NCI-H510A (cell line): ENCODE measurements around the gene C13orf46.

Source experiments
- DNase-seq: peaks from one replicate; lab custom pipeline; 2025; lab: John Stamatoyannopoulos, UW

Gene C13orf46

GRCh38 chr13:113938246-113938645, 35.6 kb downstream of the C13orf46 start:
- DNase-seq = no peak

DNA sequence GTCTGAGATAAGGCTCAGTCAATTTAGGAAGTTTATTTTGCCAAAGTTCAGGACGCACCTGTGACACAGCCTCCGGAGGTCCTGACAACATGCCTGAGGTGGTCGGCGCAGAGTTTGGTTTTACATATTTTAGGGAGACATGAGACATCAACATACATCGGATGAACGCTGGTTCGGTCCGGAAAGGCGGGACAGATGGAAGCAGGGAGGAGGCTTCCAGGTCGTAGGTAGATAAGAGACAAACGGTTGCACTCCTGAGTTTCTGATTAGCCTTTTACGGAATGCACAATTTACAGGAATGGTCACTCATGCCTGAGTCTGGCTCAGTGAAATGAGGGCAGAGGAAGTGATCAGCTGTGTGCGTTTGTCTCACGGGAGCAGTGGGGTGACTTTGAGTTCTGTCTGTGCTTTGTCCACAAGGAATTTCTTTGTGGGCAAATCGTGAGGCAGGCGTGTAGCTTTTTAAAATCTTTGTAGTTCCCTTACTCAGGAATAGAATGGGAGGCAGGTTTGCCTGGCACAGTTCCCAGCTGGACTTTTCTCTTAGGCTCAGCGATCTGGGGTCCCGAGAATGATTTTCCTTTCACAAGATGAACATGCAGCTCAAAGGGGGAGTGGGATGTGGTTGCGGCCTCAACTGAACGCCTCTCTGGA, 36.2 kb downstream of the C13orf46 start:
- no peak for DNase-seq

- no peak for DNase-seq
Observed at GRCh38 chr13:113937073-113937472, 36.8 kb downstream of the C13orf46 start.

DNA sequence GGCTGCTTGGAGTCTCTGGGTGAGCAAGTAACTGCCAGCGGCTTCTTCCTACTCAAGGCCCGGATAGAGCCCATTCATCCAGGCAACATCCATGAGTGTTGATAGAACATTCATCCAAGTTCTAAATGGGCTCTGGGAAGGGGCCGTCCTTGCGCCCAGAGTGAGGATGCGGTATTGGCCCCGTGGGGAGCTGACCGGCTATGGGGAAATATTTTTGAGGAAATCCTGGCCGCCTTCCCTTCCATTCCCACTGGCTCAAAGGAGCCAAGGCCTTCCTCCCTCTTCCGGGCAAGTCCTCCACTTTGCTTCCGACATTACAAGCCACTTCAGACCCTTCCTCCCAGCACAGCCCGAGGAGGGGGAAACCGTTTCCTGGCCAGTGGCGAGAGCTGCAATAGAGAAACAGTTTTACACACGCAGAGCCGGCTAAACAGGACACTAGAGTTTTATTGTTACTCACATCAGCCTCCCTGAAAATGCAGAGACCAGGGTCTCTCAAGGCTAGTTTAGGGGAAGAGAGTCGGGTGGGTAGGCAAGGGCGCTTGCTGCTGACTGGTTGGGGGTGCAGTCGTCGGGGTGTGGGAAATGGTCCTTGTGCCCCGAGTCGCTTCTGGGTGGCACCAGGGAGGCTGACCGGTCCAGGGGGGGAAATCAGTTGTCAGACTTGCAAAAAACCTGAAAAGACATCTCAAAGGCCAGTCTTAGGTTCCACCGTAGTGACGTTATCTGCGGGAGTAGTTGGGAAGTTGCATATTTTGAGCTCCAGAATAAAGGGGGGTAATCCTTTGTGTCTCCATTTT, 37.5 kb downstream of the C13orf46 start:
- DNase-seq = no peak

DNA sequence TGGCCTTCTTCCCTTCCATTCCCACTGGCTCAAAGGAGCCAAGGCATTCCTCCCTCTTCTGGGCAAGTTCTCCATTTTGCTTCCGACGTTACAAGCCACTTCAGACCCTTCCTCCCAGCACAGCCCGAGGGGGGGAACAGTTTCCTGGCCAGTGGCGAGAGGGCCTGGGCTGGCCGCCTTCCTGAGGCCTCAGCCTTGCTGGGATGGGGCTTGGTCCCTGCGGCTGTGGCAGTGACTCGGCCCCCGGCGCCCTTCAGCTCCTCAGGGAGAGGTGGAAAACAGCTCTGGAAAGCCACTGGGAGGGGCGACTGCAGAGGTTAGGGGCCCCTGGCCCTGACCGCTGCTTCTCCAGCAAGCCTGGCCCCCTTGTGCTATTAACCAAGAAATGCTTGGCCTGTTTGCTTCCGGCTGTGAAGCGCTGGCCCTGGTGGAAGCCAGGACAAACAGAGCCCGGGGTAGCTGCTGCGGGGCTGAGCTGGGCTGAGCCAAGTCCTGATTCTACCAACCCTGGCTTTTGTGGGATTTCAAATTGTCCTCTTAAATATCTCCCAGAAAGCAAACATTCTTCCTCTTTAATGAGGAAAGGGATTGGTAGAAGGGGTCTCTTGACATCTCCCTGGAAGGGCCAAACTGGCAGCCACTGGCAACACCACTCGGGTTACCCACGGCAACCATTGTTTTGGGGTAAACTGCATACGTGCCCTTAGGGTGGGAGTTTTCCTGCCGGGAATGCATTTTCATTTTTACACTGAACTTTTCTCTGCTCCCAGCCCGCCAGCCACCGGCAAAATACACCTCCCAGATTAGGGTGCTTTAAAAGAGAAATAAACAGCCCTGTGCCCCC, 38.7 kb downstream of the C13orf46 start:
- DNase-seq = no peak

DNA sequence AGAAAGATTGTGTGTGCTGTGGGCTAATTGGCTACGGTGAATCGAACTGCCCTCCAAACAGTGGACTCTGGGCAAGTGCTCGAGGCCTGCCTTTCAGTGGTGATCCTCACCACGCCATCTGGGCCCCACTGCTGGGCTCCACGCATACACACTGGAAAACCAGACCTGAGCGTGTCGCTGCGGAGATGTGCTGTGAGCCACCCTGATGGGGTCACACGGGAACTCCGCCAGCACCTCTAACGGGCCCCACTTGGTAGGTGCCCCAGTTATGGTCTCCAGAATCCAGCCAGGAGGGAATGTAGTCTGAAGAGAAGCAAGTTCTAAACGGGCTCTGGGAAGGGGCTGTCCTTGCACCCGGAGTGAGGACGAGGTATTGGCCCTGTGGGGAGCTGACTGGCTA, 39.3 kb downstream of the C13orf46 start:
- no peak for DNase-seq

DNA sequence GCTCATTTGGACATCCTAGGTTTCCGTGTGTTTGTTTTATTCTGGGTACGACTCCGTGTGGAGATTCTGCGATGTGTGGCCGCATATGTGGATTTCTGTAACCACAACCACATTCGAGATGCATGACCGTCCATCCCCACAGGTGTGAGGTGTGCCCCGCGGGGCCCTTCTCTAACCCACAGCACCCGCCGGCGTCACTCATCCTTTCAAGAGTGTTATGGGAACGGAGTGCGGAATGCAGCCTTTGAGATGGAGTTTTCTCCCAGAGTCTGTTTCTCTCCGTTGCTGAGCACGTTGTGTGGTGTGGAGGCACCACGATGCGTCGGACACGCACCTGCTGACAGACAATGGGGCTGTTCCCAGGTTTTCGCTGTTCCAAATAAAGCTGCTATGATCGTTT, 40.0 kb downstream of the C13orf46 start:
- DNase-seq = no peak

- DNase-seq = no peak
Observed at GRCh38 chr13:113931841-113932459, 41.9 kb downstream of the C13orf46 start.

- no peak for DNase-seq
Observed at GRCh38 chr13:113930671-113931637, 42.9 kb downstream of the C13orf46 start.

- no peak for DNase-seq
Observed at GRCh38 chr13:113929628-113930615, 44.0 kb downstream of the C13orf46 start.

DNA sequence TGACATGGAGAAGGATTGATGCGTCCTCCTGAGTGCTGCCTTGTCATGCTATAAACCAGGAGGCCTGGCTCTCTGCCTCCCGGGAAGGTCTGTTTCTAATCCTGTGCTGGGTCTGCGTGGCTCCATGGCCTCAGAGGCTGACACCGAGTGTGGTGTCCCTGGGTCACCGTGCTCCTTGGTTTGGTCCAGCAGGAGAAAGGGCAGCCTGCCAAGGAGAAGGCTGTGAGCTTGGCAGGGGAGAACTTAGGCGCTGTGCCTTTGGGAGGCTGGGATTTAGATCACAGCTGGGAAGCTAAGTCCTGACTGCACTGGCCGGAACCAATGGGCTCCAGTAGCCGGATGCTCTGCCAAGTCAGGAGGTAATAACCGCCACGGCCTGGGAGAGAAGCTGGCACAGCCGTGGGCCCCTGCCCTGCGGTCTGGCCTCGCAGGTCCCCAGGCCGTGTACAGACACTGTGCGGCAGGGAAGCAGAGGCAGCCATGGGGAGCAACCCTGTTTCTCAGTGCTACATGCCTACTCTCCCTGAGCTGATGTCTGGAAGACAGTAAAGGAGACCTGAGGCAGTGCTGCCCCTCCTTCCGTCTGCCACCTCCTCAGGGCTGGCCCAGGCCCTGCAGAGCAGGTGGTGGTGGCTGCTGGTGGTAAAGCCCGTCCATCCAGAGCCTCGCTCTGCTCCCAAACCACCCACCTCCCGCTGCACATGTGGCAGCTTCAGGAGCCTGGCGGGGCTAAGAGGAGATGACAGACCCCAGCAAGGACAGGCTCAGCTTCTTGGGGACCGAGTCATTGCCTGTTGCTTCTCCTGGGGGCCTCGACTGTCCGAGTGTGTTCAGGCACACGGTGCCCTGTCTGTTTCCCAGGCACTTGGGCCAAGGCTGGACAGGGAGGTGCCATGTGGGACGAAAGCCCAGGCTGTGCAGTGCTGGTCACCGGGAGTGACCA, 44.9 kb downstream of the C13orf46 start:
- no peak for DNase-seq

GRCh38 chr13:113927661-113928581, 46.0 kb downstream of the C13orf46 start:
- no peak for DNase-seq

DNA sequence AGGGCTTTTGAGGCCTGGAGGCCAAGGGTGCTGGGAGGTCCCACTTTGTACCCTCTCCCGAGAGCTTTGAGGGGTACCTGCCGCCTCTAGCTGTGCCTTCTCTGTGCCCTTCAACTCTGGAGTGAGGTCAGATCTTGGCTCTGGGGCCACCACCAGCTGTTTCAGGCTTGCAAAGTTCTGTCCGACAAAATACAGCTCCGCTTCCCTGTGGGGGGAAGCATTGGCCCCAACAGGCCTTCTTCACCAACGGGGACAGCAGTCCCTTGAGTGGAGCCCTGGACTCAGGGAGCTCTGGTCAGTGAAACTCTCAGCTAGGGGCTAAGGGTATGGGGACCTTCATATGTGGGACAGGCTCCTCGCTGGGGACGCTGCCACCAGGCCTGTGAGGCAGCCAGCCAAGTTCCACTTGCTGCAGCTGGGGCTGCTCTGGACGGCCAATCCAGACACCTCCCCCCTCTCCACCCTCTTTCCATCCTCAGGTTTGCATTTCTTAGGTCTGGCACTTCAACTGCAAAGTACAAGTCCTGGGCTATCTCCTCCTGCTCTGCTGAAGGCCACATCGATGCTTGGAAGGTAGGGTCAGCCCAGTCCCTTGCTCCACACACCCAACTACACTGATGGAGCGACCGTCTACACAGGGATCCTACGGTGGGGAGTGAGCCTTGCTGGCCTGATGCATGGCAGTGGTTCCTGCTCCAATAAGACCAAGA, 46.8 kb downstream of the C13orf46 start:
- no peak for DNase-seq

DNA sequence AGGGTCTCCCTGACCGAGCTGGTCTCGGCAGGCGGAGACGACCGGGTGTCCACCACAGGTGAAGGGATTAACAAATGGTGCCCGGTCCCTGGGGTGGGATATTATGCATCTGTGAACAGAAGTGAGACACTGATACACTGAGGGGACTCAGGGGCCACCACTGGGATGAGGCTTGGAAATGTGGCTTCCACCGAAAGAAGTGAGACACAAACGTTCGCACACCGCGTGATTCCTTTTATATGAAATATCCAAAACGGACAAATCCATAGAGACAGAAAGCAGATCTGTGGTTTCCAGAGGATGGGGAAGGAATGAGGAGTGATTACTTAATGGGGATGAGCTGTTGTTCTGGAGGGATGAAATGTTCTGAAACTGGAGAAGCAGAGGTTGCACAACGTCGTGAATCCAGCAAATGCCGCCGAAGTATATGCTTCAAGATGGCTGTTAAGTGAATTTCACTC, 47.5 kb downstream of the C13orf46 start:
- DNase-seq = no peak

- no peak for DNase-seq
Observed at GRCh38 chr13:113924184-113924901, 49.5 kb downstream of the C13orf46 start.
